Measurements from ENCODE around the gene KCNJ18.

GRCh38 chr17:21687136-21687953 lies 5.0 kb upstream of the KCNJ18 start:
- TF ChIP-seq CTCF (conservative IDR thresholded peaks at IDR 0.05; ENCODE audit: low read length), result no peak
- no peak for TF ChIP-seq EZH2phosphoT487 (IDR thresholded peaks at IDR 0.05; ENCODE audit: borderline replicate concordance, low read depth, low read length)

All from OCI-LY7 (cell line).